IPS-15b (cell line): Measurements from ENCODE around the gene MRPS18A.

Source experiments
- H3K27me3 ChIP-seq: one replicate; pipeline ENCODE4 v1.6.1; 2013; ENCODE audit warnings: low read length; ENCODE audit not compliant: control insufficient read depth, insufficient read depth
- H3K36me3 ChIP-seq: one replicate; pipeline ENCODE4 v1.6.1; 2013; ENCODE audit warnings: low read length; ENCODE audit not compliant: control insufficient read depth, insufficient read depth
- H3K4me1 ChIP-seq: one replicate; pipeline ENCODE4 v1.6.1; 2013; ENCODE audit warnings: mild to moderate bottlenecking, low read length; ENCODE audit not compliant: control insufficient read depth, insufficient read depth
- H3K4me3 ChIP-seq: one replicate; pipeline ENCODE4 v1.5.1; 2013; ENCODE audit warnings: low read depth, low read length
- H3K9ac ChIP-seq: one replicate; pipeline ENCODE4 v1.6.1; 2013; ENCODE audit warnings: low read depth, mild to moderate bottlenecking, low read length
- H3K9me3 ChIP-seq: one replicate; pipeline ENCODE4 v1.6.1; 2013; ENCODE audit warnings: mild to moderate bottlenecking, low read length; ENCODE audit not compliant: control insufficient read depth, insufficient read depth

MRPS18A gene

GRCh38 chr6:43714311-43715055, 26.9 kb upstream of the MRPS18A start:
- no peak overlapping the region for H3K4me3 ChIP-seq
- no peak overlapping the region for H3K9ac ChIP-seq
- no peaks in the 10 kb centered on the region for H3K27me3 ChIP-seq
- H3K9me3 ChIP-seq = no peaks in the 10 kb centered on the region
- H3K36me3 ChIP-seq = no peaks in the 10 kb centered on the region
- H3K4me1 ChIP-seq = peaks cover 3% of the 10 kb centered on the region

GRCh38 chr6:43713643-43714310, 26.2 kb upstream of the MRPS18A start:
- H3K9ac ChIP-seq = no peak overlapping the region
- no peaks in the 10 kb centered on the region for H3K9me3 ChIP-seq
- peaks cover 6% of the 10 kb centered on the region for H3K4me1 ChIP-seq
- H3K4me3 ChIP-seq = no peak overlapping the region
- no peaks in the 10 kb centered on the region for H3K36me3 ChIP-seq
- H3K27me3 ChIP-seq = no peaks in the 10 kb centered on the region

GRCh38 chr6:43712579-43712978, 25.0 kb upstream of the MRPS18A start:
- Histone ChIP-seq H3K4me3 (no peak overlapping the region), H3K27me3 (no peaks in the 10 kb centered on the region), H3K36me3 (no peaks in the 10 kb centered on the region), H3K9me3 (no peaks in the 10 kb centered on the region), H3K9ac (no peak overlapping the region), H3K4me1 (peaks cover 8% of the 10 kb centered on the region)

GRCh38 chr6:43710576-43710975, 23.0 kb upstream of the MRPS18A start:
- Histone ChIP-seq H3K4me1 (peaks cover 11% of the 10 kb centered on the region), H3K9me3 (no peaks in the 10 kb centered on the region), H3K27me3 (no peaks in the 10 kb centered on the region), H3K4me3 (no peak overlapping the region), H3K36me3 (no peaks in the 10 kb centered on the region), H3K9ac (no peak overlapping the region)

- H3K9me3 ChIP-seq = no peaks in the 10 kb centered on the region
- H3K27me3 ChIP-seq = no peaks in the 10 kb centered on the region
- peaks cover 15% of the 10 kb centered on the region for H3K4me1 ChIP-seq
- no peak overlapping the region for H3K4me3 ChIP-seq
- no peak overlapping the region for H3K9ac ChIP-seq
- no peaks in the 10 kb centered on the region for H3K36me3 ChIP-seq
These were observed 22.2 kb upstream of the MRPS18A start for GRCh38 chr6:43709654-43710303.

- Histone ChIP-seq H3K27me3 (no peaks in the 10 kb centered on the region), H3K4me3 (no peak overlapping the region), H3K36me3 (no peaks in the 10 kb centered on the region), H3K4me1 (peaks cover 12% of the 10 kb centered on the region), H3K9ac (no peak overlapping the region), H3K9me3 (no peaks in the 10 kb centered on the region)
These were observed 21.5 kb upstream of the MRPS18A start for GRCh38 chr6:43708860-43709653.

- Histone ChIP-seq H3K9ac (no peak overlapping the region), H3K9me3 (no peaks in the 10 kb centered on the region), H3K27me3 (no peaks in the 10 kb centered on the region), H3K4me3 (no peak overlapping the region), H3K4me1 (peaks cover 22% of the 10 kb centered on the region), H3K36me3 (no peaks in the 10 kb centered on the region)
These were observed 20.2 kb upstream of the MRPS18A start for GRCh38 chr6:43707767-43708166.

GRCh38 chr6:43707269-43707668, 19.7 kb upstream of the MRPS18A start:
- Histone ChIP-seq H3K4me3 (no peak overlapping the region), H3K36me3 (no peaks in the 10 kb centered on the region), H3K27me3 (no peaks in the 10 kb centered on the region), H3K4me1 (peaks cover 22% of the 10 kb centered on the region), H3K9ac (no peak overlapping the region), H3K9me3 (no peaks in the 10 kb centered on the region)

- Histone ChIP-seq H3K4me3 (no peak overlapping the region), H3K27me3 (no peaks in the 10 kb centered on the region), H3K36me3 (no peaks in the 10 kb centered on the region), H3K9me3 (no peaks in the 10 kb centered on the region), H3K4me1 (peaks cover 27% of the 10 kb centered on the region), H3K9ac (no peak overlapping the region)
These were observed 19.2 kb upstream of the MRPS18A start for GRCh38 chr6:43706788-43707187.

- H3K9ac ChIP-seq = no peak overlapping the region
- H3K4me3 ChIP-seq = no peak overlapping the region
- H3K4me1 ChIP-seq = peaks cover 29% of the 10 kb centered on the region
- no peaks in the 10 kb centered on the region for H3K27me3 ChIP-seq
- no peaks in the 10 kb centered on the region for H3K9me3 ChIP-seq
- H3K36me3 ChIP-seq = no peaks in the 10 kb centered on the region
These were observed 18.4 kb upstream of the MRPS18A start for GRCh38 chr6:43705996-43706395.

GRCh38 chr6:43703512-43704429, 16.2 kb upstream of the MRPS18A start:
- no peaks in the 10 kb centered on the region for H3K9me3 ChIP-seq
- H3K27me3 ChIP-seq = no peaks in the 10 kb centered on the region
- peak overlapping the region; percentile 47 for H3K9ac ChIP-seq
- peaks cover 37% of the 10 kb centered on the region for H3K4me1 ChIP-seq
- no peaks in the 10 kb centered on the region for H3K36me3 ChIP-seq
- peak overlapping the region; percentile 33 for H3K4me3 ChIP-seq
